GM18861 (cell line): ENCODE results near the gene ATP2B3.

ENCODE experiments used
- ATAC-seq: cut with Tn5 transposase; IDR thresholded peaks from one replicate; pipeline ENCODE4 v1.9.1; 2021; ENCODE audit not compliant: unreplicated experiment

Gene ATP2B3

DNA sequence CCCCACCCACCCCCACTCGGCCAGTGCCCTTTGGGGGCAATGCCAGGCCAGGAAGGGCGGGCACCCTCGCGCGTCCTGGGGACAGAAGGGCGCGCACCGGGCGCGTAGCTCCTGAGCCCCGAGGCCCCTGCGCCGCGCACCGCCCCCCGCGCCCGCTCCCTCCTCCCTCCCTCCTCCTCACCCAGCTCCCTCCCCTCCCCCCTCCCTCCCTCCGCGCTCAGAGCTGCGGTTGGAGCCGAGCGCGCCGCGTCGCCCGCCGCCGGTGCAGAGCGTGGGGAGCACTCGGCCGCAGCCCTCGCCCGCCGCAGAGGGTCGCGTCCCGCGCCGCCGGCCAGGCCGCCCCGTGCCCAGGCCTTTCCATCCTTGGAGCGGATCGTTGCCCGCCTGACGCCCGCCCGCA is at the start of gene ATP2B3:
TSS of gene ATP2B3 (plus strand) at position 220 of the 400 bp plus-strand sequence. CDS start 18,606 bp downstream, outside the sequence.
- no peak for ATAC-seq

DNA sequence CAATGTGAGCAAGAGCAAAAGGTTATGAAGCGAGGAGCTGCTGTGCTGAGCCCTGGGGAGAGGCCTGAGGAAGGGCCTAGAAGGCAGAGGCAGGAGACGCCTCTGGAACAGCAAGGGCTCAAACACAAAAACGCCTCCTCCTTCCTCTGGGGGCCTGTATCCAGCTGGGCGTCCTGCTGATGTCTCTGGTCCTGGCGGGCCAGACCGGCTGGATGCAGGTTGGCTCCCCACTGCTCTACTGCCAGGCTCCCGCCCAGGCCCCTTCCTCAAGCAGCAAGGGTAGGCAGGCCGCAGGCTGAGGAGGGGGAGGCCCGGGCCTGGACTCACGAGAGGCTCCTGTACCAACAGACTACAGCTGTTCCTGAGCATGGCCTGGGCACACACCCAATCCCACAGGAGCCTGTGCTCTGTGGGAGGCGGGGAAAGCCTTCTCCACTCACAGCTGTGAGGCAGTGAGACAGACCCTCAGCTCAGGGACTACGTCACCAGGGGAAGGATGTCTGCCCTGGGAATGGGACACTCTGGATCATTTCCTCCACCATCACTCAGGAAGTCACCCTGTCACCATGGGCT is 49.3 kb upstream of the ATP2B3 start:
- ATAC-seq: no peak

- peak; percentile 43 for ATAC-seq
Observed at GRCh38 chrX:153469811-153470410, 47.5 kb upstream of the ATP2B3 start.

GRCh38 chrX:153470411-153471363 is 46.8 kb upstream of the ATP2B3 start, which contains the start of gene HAUS7:
HAUS7 (minus strand) TSS chrX:153470576; CDS start chrX:153470557, 19 bp downstream.
- peak; percentile 63 for ATAC-seq

DNA sequence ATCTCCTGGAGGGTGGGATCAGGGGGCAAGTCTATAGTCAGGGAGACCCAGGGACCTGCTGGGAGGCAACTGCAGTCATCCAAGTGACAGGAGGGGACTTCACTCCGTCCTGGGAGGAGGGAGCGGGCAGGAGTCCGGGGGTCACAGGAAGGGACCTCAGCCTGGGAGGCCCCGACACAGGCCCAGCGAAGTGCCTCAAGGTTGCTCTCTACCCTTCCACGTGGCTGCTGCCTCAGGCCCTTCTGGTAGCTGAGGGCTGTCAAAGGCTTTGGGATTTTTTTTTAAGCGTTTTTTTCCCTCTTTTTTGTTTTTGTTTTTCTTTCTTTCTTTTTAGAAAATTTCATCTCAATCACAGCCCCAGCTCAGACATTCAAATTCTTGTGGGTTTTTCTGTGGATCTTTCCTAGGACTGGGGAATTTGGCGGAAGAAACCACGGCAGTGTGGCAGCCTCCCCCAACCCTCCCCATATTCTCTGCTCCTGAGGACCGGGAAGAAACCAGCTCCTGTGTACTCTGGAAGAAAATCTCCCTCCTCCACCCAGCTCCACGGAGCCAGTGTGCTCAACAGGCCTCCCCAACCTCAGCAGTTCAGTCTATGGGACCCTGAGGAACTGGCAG is 45.7 kb upstream of the ATP2B3 start:
- ATAC-seq: no peak

- no peak for ATAC-seq
Observed at GRCh38 chrX:153473126-153473525, 44.3 kb upstream of the ATP2B3 start.

DNA sequence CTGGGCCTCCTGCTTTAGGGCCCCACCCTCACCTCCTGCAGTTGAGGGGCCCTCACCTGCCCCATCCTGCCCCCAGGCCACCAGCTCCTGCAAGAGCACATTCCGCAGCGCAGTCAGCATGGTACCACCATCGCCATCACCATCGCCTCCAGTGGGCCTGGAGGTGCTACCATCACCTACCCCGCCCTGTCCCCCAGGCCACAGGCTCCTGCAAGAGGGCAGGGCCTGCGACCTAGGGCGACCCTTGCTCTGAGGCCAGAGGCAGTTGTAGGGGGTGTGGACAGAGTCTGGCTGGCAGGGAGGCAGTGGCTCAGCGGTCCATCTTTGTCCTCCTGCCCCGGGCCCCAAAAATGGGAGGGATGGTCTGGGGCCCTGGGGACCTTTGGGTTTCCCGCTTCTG is 43.2 kb upstream of the ATP2B3 start:
- ATAC-seq: no peak

GRCh38 chrX:153474718-153475117 is 42.7 kb upstream of the ATP2B3 start:
- no peak for ATAC-seq

DNA sequence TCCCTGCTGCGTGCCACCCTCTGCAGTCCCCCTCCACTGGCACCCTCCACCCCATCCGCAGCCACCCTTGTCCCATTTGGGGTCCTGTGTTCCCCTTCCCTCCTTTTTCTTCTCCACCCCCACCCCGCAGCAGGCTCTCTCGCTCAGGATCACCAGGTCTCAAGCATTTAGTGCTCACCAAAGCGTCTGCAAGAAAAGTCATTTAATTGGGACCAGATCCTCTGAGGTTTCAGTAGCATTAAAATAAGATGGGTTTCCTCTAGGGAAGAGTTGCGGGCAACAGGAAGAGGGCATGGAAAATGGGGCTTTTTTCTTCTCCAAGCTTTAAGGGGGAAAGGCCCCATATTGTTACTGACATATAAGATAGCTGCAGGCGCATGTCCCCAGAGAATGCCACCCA is 42.2 kb upstream of the ATP2B3 start:
- no peak for ATAC-seq

- no peak for ATAC-seq
Observed at GRCh38 chrX:153475751-153476281, 41.6 kb upstream of the ATP2B3 start.

GRCh38 chrX:153476666-153477363 is 40.6 kb upstream of the ATP2B3 start:
- ATAC-seq: no peak

DNA sequence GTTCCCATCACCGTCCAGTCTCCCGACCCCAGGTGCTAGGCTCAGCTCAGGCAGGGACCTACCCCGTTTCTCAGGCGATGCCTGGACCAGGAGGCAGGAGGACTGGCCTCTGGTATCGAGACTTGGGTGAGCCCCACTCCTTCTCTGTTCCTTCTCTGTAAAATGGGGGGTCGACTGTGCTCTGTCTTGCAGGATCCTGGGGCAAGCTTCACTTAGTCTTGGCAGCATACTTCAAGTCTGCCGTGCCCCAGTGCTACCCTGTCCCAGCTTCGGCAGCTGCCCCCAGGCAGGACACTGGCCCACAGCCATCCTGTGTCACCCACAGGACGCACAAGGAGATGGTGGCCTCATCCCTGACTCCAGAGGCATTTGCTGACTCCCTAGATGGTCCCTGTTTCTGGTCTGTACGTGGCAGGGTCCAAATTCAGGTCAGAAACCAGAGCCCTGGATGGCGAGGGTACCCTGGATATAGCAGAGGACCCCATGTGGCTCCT is 40.0 kb upstream of the ATP2B3 start:
- no peak for ATAC-seq

DNA sequence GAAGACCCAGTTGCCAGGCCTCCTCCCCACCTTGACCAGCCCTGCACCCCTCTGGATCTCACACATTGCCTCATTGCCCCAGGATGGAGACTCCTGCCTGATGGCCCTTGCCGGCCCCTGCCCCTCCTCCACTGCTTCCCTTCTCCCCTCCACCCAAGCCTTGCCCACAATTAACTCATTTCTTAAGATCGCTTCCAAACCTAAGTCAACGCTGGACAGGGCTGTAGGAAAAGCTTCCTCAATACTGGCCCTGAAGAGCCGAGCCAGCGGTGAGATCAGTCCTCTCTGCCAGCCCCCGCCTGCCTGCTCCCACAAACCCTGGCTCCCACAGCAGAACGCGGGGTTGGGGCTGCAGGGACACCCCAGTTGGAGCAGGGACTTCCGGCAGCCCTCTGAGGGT is 39.5 kb upstream of the ATP2B3 start:
- no peak for ATAC-seq

DNA sequence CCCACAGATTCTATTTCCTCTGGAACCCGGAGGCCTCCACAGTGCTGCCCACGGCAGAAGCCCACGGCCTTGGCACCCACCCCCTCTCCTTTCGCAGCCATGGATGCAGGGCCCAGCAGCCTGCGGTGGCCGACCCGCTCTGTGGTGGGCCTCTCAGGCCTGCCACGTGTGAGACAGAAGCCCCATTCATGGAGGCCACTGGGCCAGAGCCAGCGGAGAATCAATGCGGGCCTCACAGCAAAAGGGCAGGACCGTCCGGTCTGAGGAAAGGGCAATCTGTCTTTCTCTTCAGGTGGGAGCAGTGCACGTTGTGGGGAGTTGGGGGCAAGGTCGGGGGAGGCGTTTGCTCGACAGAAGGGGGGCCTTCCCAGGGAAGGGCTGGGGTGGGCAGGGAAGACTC is 38.7 kb upstream of the ATP2B3 start:
- no peak for ATAC-seq

DNA sequence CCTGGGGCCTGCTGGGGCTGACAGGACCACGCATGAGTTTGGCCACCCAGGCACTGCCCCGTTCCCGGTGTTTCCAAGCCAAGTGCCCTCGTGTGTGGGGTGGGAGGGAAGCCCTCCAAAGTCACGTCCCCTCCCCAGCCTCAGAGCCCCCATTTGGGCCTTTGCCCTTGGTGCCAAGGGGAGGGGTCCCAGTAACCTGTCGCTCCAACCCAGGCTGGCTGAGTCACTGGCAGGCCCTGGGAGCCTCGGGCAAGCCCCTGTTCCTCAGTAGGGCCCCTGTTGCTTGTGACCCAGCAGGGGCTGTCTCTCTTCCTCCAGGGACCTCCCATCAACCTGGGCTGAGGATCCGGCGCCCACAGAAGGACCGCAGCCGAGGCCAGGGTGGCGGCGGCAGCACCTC is 36.4 kb upstream of the ATP2B3 start:
- ATAC-seq: no peak

- no peak for ATAC-seq
Observed at GRCh38 chrX:153482376-153483015, 34.9 kb upstream of the ATP2B3 start.

DNA sequence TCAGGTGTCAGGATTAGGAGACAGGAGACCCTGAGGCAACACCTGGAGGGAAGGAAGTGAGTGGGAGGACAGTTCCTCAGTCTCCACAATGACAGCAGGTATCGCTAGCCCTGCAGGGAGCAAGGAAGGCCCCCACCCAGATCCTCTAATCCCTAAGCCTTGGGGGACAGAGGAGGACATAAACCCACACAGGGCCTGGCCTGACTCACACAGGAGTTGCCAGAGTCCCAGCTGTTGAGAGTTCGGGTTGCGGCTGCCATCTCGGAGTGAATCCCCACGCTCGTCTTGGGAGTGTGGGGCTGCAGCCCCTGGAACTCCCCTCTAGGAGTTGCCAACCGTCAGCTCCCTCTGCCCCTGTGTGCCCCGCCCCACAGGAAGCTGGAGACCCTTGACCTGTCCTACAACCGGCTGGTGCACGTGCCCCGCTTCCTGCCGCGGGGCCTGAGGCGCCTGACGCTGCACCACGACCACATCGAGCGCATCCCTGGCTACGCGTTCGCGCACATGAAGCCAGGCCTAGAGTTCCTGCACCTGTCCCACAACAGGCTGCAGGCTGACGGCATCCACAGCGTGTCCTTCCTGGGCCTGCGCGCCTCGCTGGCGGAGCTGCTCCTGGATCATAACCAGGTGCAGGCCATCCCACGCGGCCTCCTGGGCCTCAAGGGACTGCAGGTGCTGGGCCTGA is 31.9 kb upstream of the ATP2B3 start:
- no peak for ATAC-seq

- no peak for ATAC-seq
Observed at GRCh38 chrX:153486171-153486570, 31.3 kb upstream of the ATP2B3 start.

- ATAC-seq: no peak
Observed at GRCh38 chrX:153487590-153488071, 29.8 kb upstream of the ATP2B3 start.
